ENCODE measurements around the gene RPN1. TPM values are rescaled to one million over a fixed set of nuclear protein-coding genes. Genes with fewer than 3 reads are reported as not detected.

Gene RPN1
- total and polyA plus RNA-seq, 2 of the 13 experiments (the other 11 are each of a cell fraction or from before 2014, with no cell fraction given) = 290 to 342 TPM

DNA sequence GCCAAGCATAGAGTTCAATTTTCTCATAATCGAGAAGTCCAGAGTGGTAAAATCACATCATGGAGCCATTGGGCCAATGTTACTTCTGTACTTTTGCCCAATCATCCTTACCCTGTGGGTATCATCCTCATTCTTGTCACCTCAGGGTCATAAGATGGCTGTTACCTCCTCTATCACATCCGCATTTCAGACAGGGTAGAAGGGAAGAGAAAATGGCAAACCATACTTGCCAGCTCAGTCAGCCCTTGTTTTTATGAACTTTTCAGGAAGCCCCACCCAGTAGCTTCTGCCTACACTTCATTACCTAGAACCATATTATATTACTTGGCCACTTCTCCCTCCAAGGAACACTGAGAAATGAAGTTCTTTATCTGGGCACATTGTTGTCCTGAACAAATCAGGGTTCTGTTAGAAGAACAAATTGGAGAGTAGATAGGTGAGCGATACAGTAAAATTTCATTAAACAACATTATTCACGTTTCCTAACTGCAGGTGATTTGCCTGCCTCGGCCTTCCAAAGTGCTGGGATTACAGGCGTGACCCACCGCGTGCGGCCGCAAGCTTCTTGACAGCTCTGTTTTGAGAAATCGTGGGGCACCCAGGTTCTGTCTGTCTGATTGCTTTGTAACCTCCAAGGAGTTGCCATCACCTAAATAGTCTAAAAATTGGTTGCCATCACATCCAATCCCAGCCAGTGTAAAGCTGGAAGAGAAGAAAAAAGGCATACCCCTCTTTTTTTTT, 34.5 kb upstream of the RPN1 start:
- intact Hi-C loops (cut with micrococcal nuclease; ENCODE audit: unreplicated experiment) = loop anchor here (5.0 kb wide), 2 partner anchors 42 to 267 kb away; partner anchors contain the start of gene RAB7A
- Histone ChIP-seq H3K9ac (ENCODE audit: insufficient read depth, low read depth, low read length) (no peak overlapping the region), H3K4me1 (ENCODE audit: insufficient read depth, low read length) (peaks cover 21% of the 10 kb centered on the region), H3K4me2 (ENCODE audit: low read depth, low read length) (no peak overlapping the region), H4K20me1 (ENCODE audit: insufficient read depth, low read length) (no peaks in the 10 kb centered on the region), H2AFZ (ENCODE audit: low read length) (no peak overlapping the region), H3K4me3 (replicated peaks in 1 of 3; ENCODE audit: insufficient read depth in 1 of 3, low read depth in 2 of 3, low read length in 3 of 3) (no peak overlapping the region), H3K9me3 (ENCODE audit: low read length) (no peaks in the 10 kb centered on the region), H3K27ac (ENCODE audit: extremely low read length, insufficient read depth, low read length) (no peak overlapping the region), H3K36me3 (replicated peaks in 1 of 2; ENCODE audit: control insufficient read depth in 1 of 2, insufficient read depth in 2 of 2, low read length in 2 of 2) (no peaks in the 10 kb centered on the region), H3K27me3 (ENCODE audit: control insufficient read depth in 1 of 2, insufficient read depth in 2 of 2, low read length in 2 of 2) (no peaks in the 10 kb centered on the region), H3K79me2 (ENCODE audit: insufficient read depth, low read length) (no peaks in the 10 kb centered on the region)
- POLR2A ChIA-PET = no interaction called here
- DNase-seq (ENCODE audit: low spot score) (no peak), FAIRE-seq (no peak), ATAC-seq (no peak)
- CTCF ChIA-PET (ENCODE audit: low intra/inter-chr PET ratio, low total read pairs) = no interaction called here
- in situ Hi-C loops (cut with HindIII; ENCODE audit: extremely low pct_ligation_motif_present, low pct_unique_long_range_greater_than_20kb) = no loop called here
- no TSS peak for BruUV-seq (replicated peaks)
- WGBS (ENCODE audit: low lambda C conversion rate) = 78% methylated on average over 9 of the region's 11 CpGs
- no peak for TF ChIP-seq ZNF720 (CRISPR knock-in tag; IDR thresholded peaks at IDR 0.05)
- TF ChIP-seq ZNF362 (CRISPR knock-in tag; IDR thresholded peaks at IDR 0.05; ENCODE audit: borderline replicate concordance) = no peak
- no peak for TF ChIP-seq ZNF770 (CRISPR knock-in tag; IDR thresholded peaks at IDR 0.05)
- TF ChIP-seq ZNF547 (CRISPR knock-in tag; IDR thresholded peaks at IDR 0.05) = no peak
- no peak for TF ChIP-seq SP140L (CRISPR knock-in tag; IDR thresholded peaks at IDR 0.05; ENCODE audit: borderline replicate concordance)
- TF ChIP-seq MAFK (conservative IDR thresholded peaks at IDR 0.05 in 1 of 2, IDR thresholded peaks at IDR 0.05 in 1 of 2; ENCODE audit: low read length in 2 of 2) = no peak
- TF ChIP-seq ZNF350 (CRISPR knock-in tag; IDR thresholded peaks at IDR 0.05; ENCODE audit: borderline replicate concordance, low read depth) = no peak
- no peak for TF ChIP-seq THAP9 (CRISPR knock-in tag; IDR thresholded peaks at IDR 0.05; ENCODE audit: borderline replicate concordance)
- no peak for TF ChIP-seq ZBTB34 (CRISPR knock-in tag; IDR thresholded peaks at IDR 0.05)
- no peak for TF ChIP-seq ZBTB25 (CRISPR knock-in tag; IDR thresholded peaks at IDR 0.05)
- TF ChIP-seq ISL2 (CRISPR knock-in tag; IDR thresholded peaks at IDR 0.05) = no peak
- TF ChIP-seq KLF12 (CRISPR knock-in tag; IDR thresholded peaks at IDR 0.05; ENCODE audit: borderline replicate concordance) = no peak

All from HepG2 (cell line).